ENCODE measurements around the gene TMEM41A. TPM values are rescaled to one million over a fixed set of nuclear protein-coding genes. Genes with fewer than 3 reads are reported as not detected.
"Not testable (repeated sequence)": the region's sequence is repeated elsewhere in the genome, so short reads cannot be mapped to it uniquely, and the experiment has no call there.

The TMEM41A gene
- total and polyA plus RNA-seq, 4 donors, result 15.3 to 18.4 (median 16.9) TPM

- 50% methylated on average over 1 of the region's 3 CpGs for WGBS (ENCODE audit: insufficient coverage)
- H3K36me3 ChIP-seq (ENCODE audit: control insufficient read depth, insufficient read depth, low read length), result peaks cover 30% of the 10 kb centered on the region
Observed at GRCh38 chr3:185470323-185470722, 28.5 kb downstream of the TMEM41A start.

GRCh38 chr3:185469542-185469941 lies 29.3 kb downstream of the TMEM41A start:
- 75% methylated on average over 1 of the region's 3 CpGs for WGBS (ENCODE audit: insufficient coverage)
- no peak for DNase-seq (ENCODE audit: low read depth in 4 of 6, low spot score in 6 of 6)
- Histone ChIP-seq H3K36me3 (ENCODE audit: control insufficient read depth, insufficient read depth, low read length) (peaks cover 26% of the 10 kb centered on the region), H3K9me3 (ENCODE audit: control insufficient read depth, insufficient read depth, low read length) (no peaks in the 10 kb centered on the region), H3K4me1 (ENCODE audit: control insufficient read depth, insufficient read depth, low read length) (no peaks in the 10 kb centered on the region), H3K4me3 (ENCODE audit: low read depth, low read length) (no peak overlapping the region), H3K27me3 (ENCODE audit: control insufficient read depth, insufficient read depth, low read length) (no peaks in the 10 kb centered on the region), H3K27ac (ENCODE audit: low read depth, low read length) (no peak overlapping the region)

More at GRCh38 chr3:185470323-185470722, 28.5 kb downstream of the TMEM41A start:
- no peak for DNase-seq (ENCODE audit: low read depth in 4 of 6, low spot score in 6 of 6)
- Histone ChIP-seq H3K27ac (ENCODE audit: low read depth, low read length) (no peak overlapping the region), H3K4me1 (ENCODE audit: control insufficient read depth, insufficient read depth, low read length) (no peaks in the 10 kb centered on the region), H3K27me3 (ENCODE audit: control insufficient read depth, insufficient read depth, low read length) (no peaks in the 10 kb centered on the region), H3K4me3 (ENCODE audit: low read depth, low read length) (no peak overlapping the region), H3K9me3 (ENCODE audit: control insufficient read depth, insufficient read depth, low read length) (no peaks in the 10 kb centered on the region)

GRCh38 chr3:185466123-185466522 lies 32.7 kb downstream of the TMEM41A start:
- H3K4me1 ChIP-seq (ENCODE audit: control insufficient read depth, insufficient read depth, low read length); H3K27me3 ChIP-seq (ENCODE audit: control insufficient read depth, insufficient read depth, low read length); DNase-seq (ENCODE audit: low read depth in 4 of 6, low spot score in 6 of 6); H3K9me3 ChIP-seq (ENCODE audit: control insufficient read depth, insufficient read depth, low read length); H3K4me3 ChIP-seq (ENCODE audit: low read depth, low read length); H3K27ac ChIP-seq (ENCODE audit: low read depth, low read length): not testable (repeated sequence)
- H3K36me3 ChIP-seq (ENCODE audit: control insufficient read depth, insufficient read depth, low read length), result peaks cover 22% of the 10 kb centered on the region
- 100% methylated on average over 5 of the region's 5 CpGs for WGBS (ENCODE audit: insufficient coverage)

- Histone ChIP-seq H3K4me3 (ENCODE audit: low read depth, low read length) (no peak overlapping the region), H3K4me1 (ENCODE audit: control insufficient read depth, insufficient read depth, low read length) (no peaks in the 10 kb centered on the region), H3K27ac (ENCODE audit: low read depth, low read length) (no peak overlapping the region), H3K36me3 (ENCODE audit: control insufficient read depth, insufficient read depth, low read length) (peaks cover 22% of the 10 kb centered on the region), H3K27me3 (ENCODE audit: control insufficient read depth, insufficient read depth, low read length) (no peaks in the 10 kb centered on the region), H3K9me3 (ENCODE audit: control insufficient read depth, insufficient read depth, low read length) (no peaks in the 10 kb centered on the region)
- DNase-seq (ENCODE audit: low read depth in 4 of 6, low spot score in 6 of 6), result no peak
- 92% methylated on average over 9 of the region's 9 CpGs for WGBS (ENCODE audit: insufficient coverage)
Observed at GRCh38 chr3:185465471-185465870, 33.4 kb downstream of the TMEM41A start.

GRCh38 chr3:185460719-185461350 lies 38.0 kb downstream of the TMEM41A start:
- no peak overlapping the region for H3K4me3 ChIP-seq (ENCODE audit: low read depth, low read length)
- DNase-seq (ENCODE audit: low read depth in 4 of 6, low spot score in 6 of 6), result no peak
- peaks cover 9% of the 10 kb centered on the region for H3K36me3 ChIP-seq (ENCODE audit: control insufficient read depth, insufficient read depth, low read length)
- H3K9me3 ChIP-seq (ENCODE audit: control insufficient read depth, insufficient read depth, low read length), result no peaks in the 10 kb centered on the region
- no peaks in the 10 kb centered on the region for H3K4me1 ChIP-seq (ENCODE audit: control insufficient read depth, insufficient read depth, low read length)
- H3K27me3 ChIP-seq (ENCODE audit: control insufficient read depth, insufficient read depth, low read length), result no peaks in the 10 kb centered on the region
- no CpG with 5 or more reads among the region's 6 CpGs for WGBS (ENCODE audit: insufficient coverage)
- H3K27ac ChIP-seq (ENCODE audit: low read depth, low read length), result no peak overlapping the region

- 64% methylated on average over 2 of the region's 5 CpGs for WGBS (ENCODE audit: insufficient coverage)
- H3K9me3 ChIP-seq (ENCODE audit: control insufficient read depth, insufficient read depth, low read length), result no peaks in the 10 kb centered on the region
- H3K27ac ChIP-seq (ENCODE audit: low read depth, low read length), result no peak overlapping the region
- H3K4me3 ChIP-seq (ENCODE audit: low read depth, low read length), result no peak overlapping the region
- no peak for DNase-seq (ENCODE audit: low read depth in 4 of 6, low spot score in 6 of 6)
- H3K27me3 ChIP-seq (ENCODE audit: control insufficient read depth, insufficient read depth, low read length), result no peaks in the 10 kb centered on the region
- peaks cover 9% of the 10 kb centered on the region for H3K36me3 ChIP-seq (ENCODE audit: control insufficient read depth, insufficient read depth, low read length)
- H3K4me1 ChIP-seq (ENCODE audit: control insufficient read depth, insufficient read depth, low read length), result no peaks in the 10 kb centered on the region
Observed at GRCh38 chr3:185460309-185460708, 38.5 kb downstream of the TMEM41A start.

- Histone ChIP-seq H3K4me3 (ENCODE audit: low read depth, low read length) (no peak overlapping the region), H3K4me1 (ENCODE audit: control insufficient read depth, insufficient read depth, low read length) (no peaks in the 10 kb centered on the region), H3K9me3 (ENCODE audit: control insufficient read depth, insufficient read depth, low read length) (no peaks in the 10 kb centered on the region), H3K27me3 (ENCODE audit: control insufficient read depth, insufficient read depth, low read length) (no peaks in the 10 kb centered on the region), H3K36me3 (ENCODE audit: control insufficient read depth, insufficient read depth, low read length) (peaks cover 3% of the 10 kb centered on the region), H3K27ac (ENCODE audit: low read depth, low read length) (no peak overlapping the region)
- no peak for DNase-seq (ENCODE audit: low read depth in 4 of 6, low spot score in 6 of 6)
- no CpG with 5 or more reads among the region's 2 CpGs for WGBS (ENCODE audit: insufficient coverage)
Observed at GRCh38 chr3:185457376-185457775, 41.5 kb downstream of the TMEM41A start.

GRCh38 chr3:185451432-185451831 lies 47.4 kb downstream of the TMEM41A start:
- not testable (repeated sequence) for H3K4me1 ChIP-seq (ENCODE audit: control insufficient read depth, insufficient read depth, low read length); H3K27ac ChIP-seq (ENCODE audit: low read depth, low read length); DNase-seq (ENCODE audit: low read depth in 4 of 6, low spot score in 6 of 6); H3K9me3 ChIP-seq (ENCODE audit: control insufficient read depth, insufficient read depth, low read length); H3K27me3 ChIP-seq (ENCODE audit: control insufficient read depth, insufficient read depth, low read length); H3K4me3 ChIP-seq (ENCODE audit: low read depth, low read length)
- 97% methylated on average over 8 of the region's 8 CpGs for WGBS (ENCODE audit: insufficient coverage)
- peaks cover 13% of the 10 kb centered on the region for H3K36me3 ChIP-seq (ENCODE audit: control insufficient read depth, insufficient read depth, low read length)

- no peak overlapping the region for H3K27ac ChIP-seq (ENCODE audit: low read depth, low read length)
- H3K4me3 ChIP-seq (ENCODE audit: low read depth, low read length), result no peak overlapping the region
- no peaks in the 10 kb centered on the region for H3K9me3 ChIP-seq (ENCODE audit: control insufficient read depth, insufficient read depth, low read length)
- H3K4me1 ChIP-seq (ENCODE audit: control insufficient read depth, insufficient read depth, low read length), result no peaks in the 10 kb centered on the region
- DNase-seq (ENCODE audit: low read depth in 4 of 6, low spot score in 6 of 6), result no peak
- no peaks in the 10 kb centered on the region for H3K27me3 ChIP-seq (ENCODE audit: control insufficient read depth, insufficient read depth, low read length)
- peaks cover 13% of the 10 kb centered on the region for H3K36me3 ChIP-seq (ENCODE audit: control insufficient read depth, insufficient read depth, low read length)
Observed at GRCh38 chr3:185448107-185448506, 50.7 kb downstream of the TMEM41A start.

- H3K27ac ChIP-seq (ENCODE audit: low read depth, low read length), result no peak overlapping the region
- WGBS (ENCODE audit: insufficient coverage), result no CpG with 5 or more reads among the region's 2 CpGs
- H3K36me3 ChIP-seq (ENCODE audit: control insufficient read depth, insufficient read depth, low read length), result no peaks in the 10 kb centered on the region
- H3K4me3 ChIP-seq (ENCODE audit: low read depth, low read length), result no peak overlapping the region
- DNase-seq (ENCODE audit: low read depth in 4 of 6, low spot score in 6 of 6), result no peak
- no peaks in the 10 kb centered on the region for H3K4me1 ChIP-seq (ENCODE audit: control insufficient read depth, insufficient read depth, low read length)
- no peaks in the 10 kb centered on the region for H3K9me3 ChIP-seq (ENCODE audit: control insufficient read depth, insufficient read depth, low read length)
- H3K27me3 ChIP-seq (ENCODE audit: control insufficient read depth, insufficient read depth, low read length), result no peaks in the 10 kb centered on the region
Observed at GRCh38 chr3:185444329-185444728, 54.5 kb downstream of the TMEM41A start.
